ENCODE results near the gene OR4S1. TPM values are rescaled to one million over a fixed set of nuclear protein-coding genes. Genes with fewer than 3 reads are reported as not detected.
A peak's percentile ranks its signal among the peaks of the same experiment; 100 is the strongest.
"Not testable (repeated sequence)": the region's sequence is repeated elsewhere in the genome, so short reads cannot be mapped to it uniquely, and the experiment has no call there.

The OR4S1 gene
- total and polyA plus RNA-seq, 2 experiments from 2014 or later = not detected

- Histone ChIP-seq H3K4me3 (no peak overlapping the region), H3K36me3 (ENCODE audit: low read depth) (no peaks in the 10 kb centered on the region)
- in situ Hi-C loops (cut with MboI) = no loop called here
Observed at GRCh38 chr11:48272606-48273005, 33.4 kb upstream of the OR4S1 start.

GRCh38 chr11:48307760-48308386, 1.9 kb downstream of the OR4S1 start:
- in situ Hi-C loops (cut with MboI) = loop anchor here (25.0 kb wide), 1 partner anchor 1679 kb away; the partner anchor contains the start of gene OR4C12

More at GRCh38 chr11:48272606-48273005, 33.4 kb upstream of the OR4S1 start:
- no peaks in the 10 kb centered on the region for H4K20me1 ChIP-seq (ENCODE audit: insufficient read depth)
- DNase-seq = no peak
- H3K4me2 ChIP-seq (ENCODE audit: unreplicated experiment) = no peak overlapping the region
- no peaks in the 10 kb centered on the region for H3K4me1 ChIP-seq (ENCODE audit: insufficient read depth)
- H3K79me2 ChIP-seq (ENCODE audit: insufficient read depth) = no peaks in the 10 kb centered on the region
- H3K9me3 ChIP-seq (ENCODE audit: low read depth) = no peaks in the 10 kb centered on the region
- no peaks in the 10 kb centered on the region for H3F3A ChIP-seq (ENCODE audit: insufficient read depth)
- H3K27ac ChIP-seq = no peak overlapping the region
- no peak overlapping the region for H2AFZ ChIP-seq
- H3K9ac ChIP-seq = no peak overlapping the region
- no peak for TF ChIP-seq EZH2 (IDR thresholded peaks at IDR 0.05; ENCODE audit: insufficient read depth, poor library complexity, severe bottlenecking)
- no peak for TF ChIP-seq EZH2phosphoT487 (IDR thresholded peaks at IDR 0.05; ENCODE audit: insufficient read depth, low read depth)
- H3K27me3 ChIP-seq (replicated peaks; ENCODE audit: insufficient read depth) = no peaks in the 10 kb centered on the region
- WGBS, 2 experiments (ENCODE audit: low coverage in 1 of 2, low lambda C conversion rate in 2 of 2, missing lambda C conversion rate in 2 of 2) = 5 to 7% methylated on average over 1 of the region's 1 CpG
- H3K9me2 ChIP-seq (ENCODE audit: insufficient read depth) = no peaks in the 10 kb centered on the region

GRCh38 chr11:48313590-48313989, 7.6 kb downstream of the OR4S1 start:
- in situ Hi-C loops (cut with MboI) = loop anchor here (25.0 kb wide), 1 partner anchor 1674 kb away; the partner anchor contains the start of gene OR4C12

More at GRCh38 chr11:48307760-48308386, 1.9 kb downstream of the OR4S1 start:
- H3K9ac ChIP-seq = no peak overlapping the region
- no peaks in the 10 kb centered on the region for H3K79me2 ChIP-seq (ENCODE audit: insufficient read depth)
- no peaks in the 10 kb centered on the region for H3K36me3 ChIP-seq (ENCODE audit: low read depth)
- H2AFZ ChIP-seq = no peak overlapping the region
- TF ChIP-seq EZH2phosphoT487 (IDR thresholded peaks at IDR 0.05; ENCODE audit: insufficient read depth, low read depth) = no peak
- TF ChIP-seq EZH2 (IDR thresholded peaks at IDR 0.05; ENCODE audit: insufficient read depth, poor library complexity, severe bottlenecking) = no peak
- no peak overlapping the region for H3K27ac ChIP-seq
- H3K4me3 ChIP-seq = no peak overlapping the region
- no peaks in the 10 kb centered on the region for H4K20me1 ChIP-seq (ENCODE audit: insufficient read depth)
- no peak overlapping the region for H3K4me2 ChIP-seq (ENCODE audit: unreplicated experiment)
- DNase-seq = peak; percentile 69
- H3K4me1 ChIP-seq (ENCODE audit: insufficient read depth) = no peaks in the 10 kb centered on the region
- 20 to 21% methylated on average over 5 of the region's 5 CpGs for WGBS, 2 experiments (ENCODE audit: low coverage in 1 of 2, low lambda C conversion rate in 2 of 2, missing lambda C conversion rate in 2 of 2)
- H3F3A ChIP-seq (ENCODE audit: insufficient read depth) = no peaks in the 10 kb centered on the region
- H3K9me3 ChIP-seq (ENCODE audit: low read depth) = no peaks in the 10 kb centered on the region
- no peaks in the 10 kb centered on the region for H3K27me3 ChIP-seq (replicated peaks; ENCODE audit: insufficient read depth)
- H3K9me2 ChIP-seq (ENCODE audit: insufficient read depth) = no peaks in the 10 kb centered on the region

GRCh38 chr11:48319813-48320212, 13.8 kb downstream of the OR4S1 start:
- in situ Hi-C loops (cut with MboI) = loop anchor here (25.0 kb wide), 1 partner anchor 1667 kb away; the partner anchor contains the start of gene OR4C12
- H3K4me1 ChIP-seq (ENCODE audit: insufficient read depth); H3K36me3 ChIP-seq (ENCODE audit: low read depth); H3K4me3 ChIP-seq; H3K79me2 ChIP-seq (ENCODE audit: insufficient read depth); H4K20me1 ChIP-seq (ENCODE audit: insufficient read depth); DNase-seq; H3K9ac ChIP-seq; H3K9me3 ChIP-seq (ENCODE audit: low read depth); H3K9me2 ChIP-seq (ENCODE audit: insufficient read depth); H3K4me2 ChIP-seq (ENCODE audit: unreplicated experiment); H3F3A ChIP-seq (ENCODE audit: insufficient read depth); H3K27me3 ChIP-seq (replicated peaks; ENCODE audit: insufficient read depth); H3K27ac ChIP-seq; H2AFZ ChIP-seq: not testable (repeated sequence)
- WGBS, 2 experiments (ENCODE audit: low coverage in 1 of 2, low lambda C conversion rate in 2 of 2, missing lambda C conversion rate in 2 of 2) = 45 to 61% methylated on average over 2 of the region's 2 CpGs

More at GRCh38 chr11:48313590-48313989, 7.6 kb downstream of the OR4S1 start:
- H2AFZ ChIP-seq; H3K79me2 ChIP-seq (ENCODE audit: insufficient read depth); DNase-seq; H3K27ac ChIP-seq; H3K4me3 ChIP-seq; H3K27me3 ChIP-seq (replicated peaks; ENCODE audit: insufficient read depth); H3F3A ChIP-seq (ENCODE audit: insufficient read depth); H3K9me2 ChIP-seq (ENCODE audit: insufficient read depth); H3K4me1 ChIP-seq (ENCODE audit: insufficient read depth); H3K9ac ChIP-seq; H3K9me3 ChIP-seq (ENCODE audit: low read depth); H4K20me1 ChIP-seq (ENCODE audit: insufficient read depth); H3K4me2 ChIP-seq (ENCODE audit: unreplicated experiment); H3K36me3 ChIP-seq (ENCODE audit: low read depth): not testable (repeated sequence)
- 2 to 4% methylated on average over 2 of the region's 2 CpGs for WGBS, 2 experiments (ENCODE audit: low coverage in 1 of 2, low lambda C conversion rate in 2 of 2, missing lambda C conversion rate in 2 of 2)

- in situ Hi-C loops (cut with MboI) = loop anchor here (25.0 kb wide), 1 partner anchor 1663 kb away; the partner anchor contains the start of gene OR4C12
Observed at GRCh38 chr11:48324620-48325019, 18.6 kb downstream of the OR4S1 start, which contains the start of gene OR4C3. Gene OR4C3 (plus strand): TSS chr11:48324920. CDS start chr11:48325022, 102 bp downstream.

More at GRCh38 chr11:48324620-48325019, 18.6 kb downstream of the OR4S1 start, which contains the start of gene OR4C3:
- H3K79me2 ChIP-seq (ENCODE audit: insufficient read depth); H2AFZ ChIP-seq; H4K20me1 ChIP-seq (ENCODE audit: insufficient read depth); H3K9ac ChIP-seq; H3K27ac ChIP-seq; H3F3A ChIP-seq (ENCODE audit: insufficient read depth); H3K9me2 ChIP-seq (ENCODE audit: insufficient read depth); H3K4me3 ChIP-seq; H3K9me3 ChIP-seq (ENCODE audit: low read depth); H3K36me3 ChIP-seq (ENCODE audit: low read depth); H3K4me1 ChIP-seq (ENCODE audit: insufficient read depth); H3K4me2 ChIP-seq (ENCODE audit: unreplicated experiment); DNase-seq; H3K27me3 ChIP-seq (replicated peaks; ENCODE audit: insufficient read depth): not testable (repeated sequence)
